Tibial nerve (tissue), 4 donors: ENCODE data around the gene MRGPRD.

ENCODE experiments used
- EP300 ChIP-seq, 2 donors: sonication (generic); formaldehyde crosslinking; IDR thresholded peaks; one replicate each; pipeline ENCODE4 v1.6.1; 2017; ENCODE audit warnings: antibody characterized with exemption in 2 of 2, mild to moderate bottlenecking in 1 of 2
- POLR2A ChIP-seq, 2 donors: fragments of 450-650 bp; IDR thresholded peaks; one replicate each; pipeline ENCODE4 v1.6.1; 2017; ENCODE audit warnings: antibody characterized with exemption in 2 of 2, mild to moderate bottlenecking in 2 of 2, moderate library complexity in 2 of 2
- TF ChIP-seq, protein P1 (sequence below), 5 experiments: fragments of 200-600 bp in 3 of 5; fragments of 450-650 bp in 2 of 5; sonication (generic) in 3 of 5; IDR thresholded peaks; one replicate each; pipeline ENCODE4 v1.5.1; 2016 to 2019; ENCODE audit warnings: antibody characterized with exemption in 5 of 5, mild to moderate bottlenecking in 3 of 5, moderate library complexity in 2 of 5

DNA sequence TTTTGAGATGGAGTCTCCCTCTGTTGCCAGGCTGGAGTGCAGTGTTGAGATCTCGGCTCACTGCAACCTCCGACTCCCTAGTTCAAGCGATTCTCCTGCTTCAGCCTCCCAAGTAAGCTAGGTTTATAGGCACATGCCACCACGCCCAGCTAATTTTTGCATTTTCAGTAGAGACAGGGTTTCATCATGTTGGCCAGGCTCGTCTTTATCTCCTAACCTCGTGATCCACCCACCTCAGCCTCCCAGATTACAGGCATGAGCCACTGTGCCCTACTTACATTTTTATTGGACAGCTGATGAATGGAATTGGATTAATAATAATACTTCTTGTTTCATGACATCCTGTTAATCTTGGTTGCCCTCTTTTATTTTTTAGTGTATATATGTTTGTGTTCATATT, 3.0 kb upstream of the MRGPRD start:
- no peak for TF ChIP-seq POLR2A (IDR thresholded peaks at IDR 0.05)
- TF ChIP-seq, protein P1, sequence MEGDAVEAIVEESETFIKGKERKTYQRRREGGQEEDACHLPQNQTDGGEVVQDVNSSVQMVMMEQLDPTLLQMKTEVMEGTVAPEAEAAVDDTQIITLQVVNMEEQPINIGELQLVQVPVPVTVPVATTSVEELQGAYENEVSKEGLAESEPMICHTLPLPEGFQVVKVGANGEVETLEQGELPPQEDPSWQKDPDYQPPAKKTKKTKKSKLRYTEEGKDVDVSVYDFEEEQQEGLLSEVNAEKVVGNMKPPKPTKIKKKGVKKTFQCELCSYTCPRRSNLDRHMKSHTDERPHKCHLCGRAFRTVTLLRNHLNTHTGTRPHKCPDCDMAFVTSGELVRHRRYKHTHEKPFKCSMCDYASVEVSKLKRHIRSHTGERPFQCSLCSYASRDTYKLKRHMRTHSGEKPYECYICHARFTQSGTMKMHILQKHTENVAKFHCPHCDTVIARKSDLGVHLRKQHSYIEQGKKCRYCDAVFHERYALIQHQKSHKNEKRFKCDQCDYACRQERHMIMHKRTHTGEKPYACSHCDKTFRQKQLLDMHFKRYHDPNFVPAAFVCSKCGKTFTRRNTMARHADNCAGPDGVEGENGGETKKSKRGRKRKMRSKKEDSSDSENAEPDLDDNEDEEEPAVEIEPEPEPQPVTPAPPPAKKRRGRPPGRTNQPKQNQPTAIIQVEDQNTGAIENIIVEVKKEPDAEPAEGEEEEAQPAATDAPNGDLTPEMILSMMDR (IDR thresholded peaks at IDR 0.05): no peak
- no peak for TF ChIP-seq EP300 (IDR thresholded peaks at IDR 0.05)
